ENCODE measurements around the gene RASGEF1B. TPM values are rescaled to one million over a fixed set of nuclear protein-coding genes. Genes with fewer than 3 reads are reported as not detected.
"Not testable (repeated sequence)": the region's sequence is repeated elsewhere in the genome, so short reads cannot be mapped to it uniquely, and the experiment has no call there.

The RASGEF1B gene
- total RNA-seq, 1 experiment from 2014 or later: not detected

- no peak for DNase-seq (ENCODE audit: low read depth in 1 of 2, low spot score in 2 of 2)
- no peak overlapping the region for H3K27ac ChIP-seq
Measured at GRCh38 chr4:81426770-81427289, 44.9 kb downstream of the RASGEF1B start.

DNA sequence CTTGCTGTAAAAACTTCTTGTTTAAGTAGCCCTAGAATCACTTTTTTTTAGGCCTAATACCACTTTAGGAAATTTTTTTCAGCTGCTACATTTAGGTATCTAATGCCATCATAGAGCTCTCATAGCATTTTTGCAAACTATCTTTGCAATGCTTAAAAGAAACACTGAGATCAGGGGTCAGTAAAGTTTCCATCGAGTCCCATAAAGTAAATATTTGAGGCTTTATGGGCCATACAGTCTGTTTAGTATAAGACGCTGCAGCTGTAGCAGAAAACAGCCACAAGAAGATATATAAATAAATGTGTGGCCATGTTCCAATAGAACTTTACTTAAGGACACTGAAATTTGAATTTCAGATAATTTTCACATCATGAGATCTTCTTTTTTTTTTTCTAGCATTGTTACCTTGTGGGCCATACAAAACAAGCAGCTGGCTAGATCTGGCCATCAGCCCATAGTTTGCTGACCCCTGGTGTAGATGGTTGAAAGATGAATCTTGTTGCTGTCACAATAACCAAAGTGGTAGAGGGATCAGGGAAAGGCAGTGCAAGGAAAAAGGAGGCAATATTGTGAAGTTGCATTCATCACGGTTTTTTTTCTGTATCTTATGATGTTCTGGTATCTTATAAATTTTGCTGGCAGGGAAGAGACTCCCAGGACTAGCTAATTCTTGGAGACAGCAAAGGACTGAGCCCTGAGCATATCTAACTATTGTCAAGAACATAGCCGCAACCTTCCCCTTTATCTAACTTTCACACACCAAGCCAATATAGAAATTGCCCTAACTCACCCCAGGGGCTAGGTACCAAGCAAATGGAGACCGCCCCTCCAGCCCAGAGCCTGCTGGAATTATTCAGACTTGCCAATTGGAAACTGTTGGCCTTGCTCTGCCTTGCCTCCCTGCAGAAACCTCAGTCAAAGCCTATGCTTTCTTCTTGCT is 46.6 kb downstream of the RASGEF1B start:
- no peaks in the 10 kb centered on the region for H3K4me1 ChIP-seq (replicated peaks)
- no peak for DNase-seq (ENCODE audit: low read depth in 1 of 2, low spot score in 2 of 2)
- no peaks in the 10 kb centered on the region for H3K36me3 ChIP-seq
- H3K4me3 ChIP-seq: no peak overlapping the region
- no peaks in the 10 kb centered on the region for H3K9me3 ChIP-seq (replicated peaks)
- H3K27ac ChIP-seq: no peak overlapping the region
- H3K27me3 ChIP-seq (replicated peaks): no peaks in the 10 kb centered on the region

More at GRCh38 chr4:81426770-81427289, 44.9 kb downstream of the RASGEF1B start:
- H3K4me3 ChIP-seq: no peak overlapping the region
- H3K27me3 ChIP-seq (replicated peaks): no peaks in the 10 kb centered on the region
- no peaks in the 10 kb centered on the region for H3K4me1 ChIP-seq (replicated peaks)
- H3K36me3 ChIP-seq: no peaks in the 10 kb centered on the region
- no peaks in the 10 kb centered on the region for H3K9me3 ChIP-seq (replicated peaks)

DNA sequence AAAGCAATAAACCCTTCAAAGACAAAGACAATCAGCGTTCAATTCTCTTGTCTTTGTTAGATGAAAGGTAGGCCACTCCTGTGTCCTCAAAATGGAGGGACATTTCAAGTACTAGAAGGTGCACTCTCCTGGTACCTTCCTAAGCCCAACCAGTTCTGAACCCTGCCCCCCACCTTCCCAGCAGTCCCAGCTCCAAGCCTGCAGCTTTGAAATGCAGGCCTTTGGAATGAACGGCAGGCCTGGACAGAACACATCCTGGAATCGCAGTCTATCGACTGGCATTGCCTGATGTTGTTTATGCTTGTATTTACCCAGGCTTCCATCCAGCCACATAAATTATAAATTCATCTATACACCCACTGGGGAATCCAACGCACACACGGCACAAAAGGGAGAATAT is 47.4 kb downstream of the RASGEF1B start:
- Histone ChIP-seq H3K27ac (no peak overlapping the region), H3K9me3 (replicated peaks) (no peaks in the 10 kb centered on the region), H3K36me3 (no peaks in the 10 kb centered on the region), H3K4me3 (no peak overlapping the region), H3K4me1 (replicated peaks) (no peaks in the 10 kb centered on the region), H3K27me3 (replicated peaks) (no peaks in the 10 kb centered on the region)
- no peak for DNase-seq (ENCODE audit: low read depth in 1 of 2, low spot score in 2 of 2)

DNA sequence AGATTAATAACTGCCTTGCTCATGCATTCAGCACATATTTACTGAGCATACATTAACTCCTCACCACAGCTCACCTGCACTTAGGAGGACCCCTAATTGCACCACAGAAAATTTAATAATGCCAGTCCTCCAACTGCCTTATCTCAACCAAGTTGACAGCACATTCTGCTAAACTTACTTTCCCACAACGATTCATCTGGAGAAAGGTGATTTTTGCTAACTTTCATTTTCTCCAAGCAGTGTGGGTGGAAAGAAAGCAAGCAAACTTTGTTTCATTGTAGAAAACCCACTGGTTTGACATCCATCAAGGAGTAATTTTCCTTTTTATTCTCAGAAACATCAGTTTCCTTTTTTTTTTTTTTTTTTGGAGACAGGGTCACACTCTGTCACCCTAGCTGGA is 49.1 kb downstream of the RASGEF1B start:
- Histone ChIP-seq H3K4me3 (no peak overlapping the region), H3K27ac (no peak overlapping the region), H3K27me3 (replicated peaks) (no peaks in the 10 kb centered on the region; the same call in 1 of the 2 replicates), H3K4me1 (replicated peaks) (no peaks in the 10 kb centered on the region), H3K36me3 (no peaks in the 10 kb centered on the region), H3K9me3 (replicated peaks) (no peaks in the 10 kb centered on the region)
- no peak for DNase-seq (ENCODE audit: low read depth in 1 of 2, low spot score in 2 of 2)

- no peak overlapping the region for H3K27ac ChIP-seq
- H3K4me1 ChIP-seq (replicated peaks): no peaks in the 10 kb centered on the region
- H3K4me3 ChIP-seq: no peak overlapping the region
- no peak for DNase-seq (ENCODE audit: low read depth in 1 of 2, low spot score in 2 of 2)
- no peaks in the 10 kb centered on the region for H3K9me3 ChIP-seq (replicated peaks)
- H3K27me3 ChIP-seq (replicated peaks): no peaks in the 10 kb centered on the region; the same call in 1 of the 2 replicates
- H3K36me3 ChIP-seq: no peaks in the 10 kb centered on the region
Measured at GRCh38 chr4:81421346-81422218, 50.1 kb downstream of the RASGEF1B start.

DNA sequence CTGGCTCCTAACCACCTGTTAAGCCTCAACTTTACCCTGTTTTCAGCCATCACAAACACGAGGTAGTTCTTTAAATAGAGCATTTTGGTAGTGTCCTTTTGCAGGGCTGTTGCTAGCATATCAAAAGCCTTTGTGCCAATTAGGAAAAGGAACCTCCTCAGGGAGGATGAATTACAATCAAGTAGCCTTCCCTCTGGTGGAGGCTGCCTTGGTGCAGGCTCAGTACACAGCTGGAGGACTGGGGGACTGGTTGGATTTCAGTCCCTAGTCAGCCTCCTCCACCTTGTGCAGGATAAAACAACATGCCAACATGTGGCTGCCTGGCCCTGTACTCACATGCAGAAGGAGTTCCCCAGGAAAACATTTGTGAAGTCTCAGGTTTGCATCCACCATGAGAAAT is 53.1 kb downstream of the RASGEF1B start:
- Histone ChIP-seq H3K9me3 (replicated peaks) (no peaks in the 10 kb centered on the region), H3K27ac (no peak overlapping the region), H3K27me3 (replicated peaks) (no peaks in the 10 kb centered on the region; the same call in 1 of the 2 replicates), H3K4me1 (replicated peaks) (no peaks in the 10 kb centered on the region), H3K36me3 (no peaks in the 10 kb centered on the region), H3K4me3 (no peak overlapping the region)
- DNase-seq (ENCODE audit: low read depth in 1 of 2, low spot score in 2 of 2): no peak

GRCh38 chr4:81412946-81413495 is 58.7 kb downstream of the RASGEF1B start:
- H3K36me3 ChIP-seq: no peaks in the 10 kb centered on the region
- no peak overlapping the region for H3K4me3 ChIP-seq
- no peaks in the 10 kb centered on the region; the same call in 1 of the 2 replicates for H3K27me3 ChIP-seq (replicated peaks)
- no peaks in the 10 kb centered on the region for H3K4me1 ChIP-seq (replicated peaks)
- no peak for DNase-seq (ENCODE audit: low read depth in 1 of 2, low spot score in 2 of 2)
- H3K9me3 ChIP-seq (replicated peaks): no peaks in the 10 kb centered on the region
- H3K27ac ChIP-seq: no peak overlapping the region

GRCh38 chr4:81410680-81411079 is 61.0 kb downstream of the RASGEF1B start:
- Histone ChIP-seq H3K27me3 (replicated peaks) (no peaks in the 10 kb centered on the region), H3K27ac (no peak overlapping the region), H3K4me3 (no peak overlapping the region), H3K4me1 (replicated peaks) (no peaks in the 10 kb centered on the region), H3K36me3 (no peaks in the 10 kb centered on the region), H3K9me3 (replicated peaks) (no peaks in the 10 kb centered on the region)
- no peak for DNase-seq (ENCODE audit: low read depth in 1 of 2, low spot score in 2 of 2)

- no peak overlapping the region for H3K27ac ChIP-seq
- H3K9me3 ChIP-seq (replicated peaks): no peaks in the 10 kb centered on the region
- H3K36me3 ChIP-seq: no peaks in the 10 kb centered on the region
- DNase-seq (ENCODE audit: low read depth in 1 of 2, low spot score in 2 of 2): no peak
- no peak overlapping the region for H3K4me3 ChIP-seq
- H3K4me1 ChIP-seq (replicated peaks): no peaks in the 10 kb centered on the region
- no peaks in the 10 kb centered on the region for H3K27me3 ChIP-seq (replicated peaks)
Measured at GRCh38 chr4:81409836-81410235, 61.9 kb downstream of the RASGEF1B start.

GRCh38 chr4:81408341-81408740 is 63.4 kb downstream of the RASGEF1B start:
- Histone ChIP-seq H3K9me3 (replicated peaks) (no peaks in the 10 kb centered on the region), H3K36me3 (no peaks in the 10 kb centered on the region), H3K27me3 (replicated peaks) (no peaks in the 10 kb centered on the region), H3K4me1 (replicated peaks) (no peaks in the 10 kb centered on the region), H3K4me3 (no peak overlapping the region), H3K27ac (no peak overlapping the region)
- DNase-seq (ENCODE audit: low read depth in 1 of 2, low spot score in 2 of 2): no peak

GRCh38 chr4:81407726-81408125 is 64.0 kb downstream of the RASGEF1B start:
- DNase-seq (ENCODE audit: low read depth in 1 of 2, low spot score in 2 of 2): no peak
- Histone ChIP-seq H3K36me3 (no peaks in the 10 kb centered on the region), H3K4me3 (no peak overlapping the region), H3K27me3 (replicated peaks) (no peaks in the 10 kb centered on the region), H3K9me3 (replicated peaks) (no peaks in the 10 kb centered on the region), H3K4me1 (replicated peaks) (no peaks in the 10 kb centered on the region), H3K27ac (no peak overlapping the region)

DNA sequence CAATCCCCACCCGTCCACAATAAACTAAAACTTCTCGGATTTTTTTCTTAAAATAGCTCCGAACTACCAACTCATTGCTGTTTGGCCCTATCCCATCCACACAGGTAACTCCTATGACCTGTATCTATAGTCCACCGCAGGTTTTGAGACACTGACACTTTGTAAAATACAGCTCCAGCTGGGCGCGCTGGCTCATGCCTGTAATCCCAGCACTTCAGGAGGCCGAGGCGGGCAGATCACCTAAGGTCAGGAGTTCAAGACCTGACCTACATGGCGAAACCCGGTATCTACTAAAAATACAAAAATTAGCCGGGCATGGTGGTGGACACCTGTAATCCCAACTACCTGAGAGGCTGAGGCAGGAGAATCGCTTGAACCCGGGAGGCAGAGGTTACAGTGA is 65.2 kb downstream of the RASGEF1B start:
- H3K27me3 ChIP-seq (replicated peaks); DNase-seq (ENCODE audit: low read depth in 1 of 2, low spot score in 2 of 2); H3K36me3 ChIP-seq; H3K4me3 ChIP-seq; H3K9me3 ChIP-seq (replicated peaks); H3K27ac ChIP-seq; H3K4me1 ChIP-seq (replicated peaks): not testable (repeated sequence)

DNA sequence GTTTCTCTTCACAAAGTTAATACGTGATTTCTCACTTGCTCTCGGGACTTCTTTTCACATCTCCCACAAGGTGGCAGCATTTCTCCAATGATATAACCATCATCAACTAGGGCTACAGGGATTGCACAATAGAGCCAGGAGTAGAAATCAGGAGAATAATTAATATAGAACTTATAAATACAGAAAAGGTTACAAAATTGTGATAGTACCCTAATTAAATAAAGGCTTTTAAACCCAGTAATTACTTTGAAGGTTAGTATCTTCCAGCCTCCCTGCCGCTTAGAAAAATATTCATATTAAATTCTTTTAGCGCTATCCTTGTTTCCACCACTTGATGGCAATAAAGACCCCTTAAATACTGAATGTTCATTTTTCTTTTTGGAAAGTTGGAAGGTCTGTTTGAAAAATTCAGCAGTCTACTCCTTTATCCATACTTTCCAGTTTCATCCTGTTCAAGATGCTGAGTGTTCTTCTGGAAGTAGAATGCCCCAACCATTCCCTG is 65.8 kb downstream of the RASGEF1B start:
- DNase-seq (ENCODE audit: low read depth in 1 of 2, low spot score in 2 of 2): peak in 1 of 2 experiments; percentile 61
- H3K4me1 ChIP-seq (replicated peaks): no peaks in the 10 kb centered on the region
- H3K36me3 ChIP-seq: no peaks in the 10 kb centered on the region
- no peak overlapping the region for H3K4me3 ChIP-seq
- no peaks in the 10 kb centered on the region for H3K9me3 ChIP-seq (replicated peaks)
- no peaks in the 10 kb centered on the region for H3K27me3 ChIP-seq (replicated peaks)
- no peak overlapping the region for H3K27ac ChIP-seq
